CD4-positive, alpha-beta T cell (primary cell): ENCODE results near the gene MT4. TPM values are rescaled to one million over a fixed set of nuclear protein-coding genes. Genes with fewer than 3 reads are reported as not detected.

Experiments
- ATAC-seq: fragments of 200-7000 bp; cut with Tn5 transposase; one replicate; pipeline ENCODE4 v1.10.0; 2022; ENCODE audit warnings: mild to moderate bottlenecking; ENCODE audit not compliant: poor library complexity
- CTCF ChIA-PET: fragments of 350-600 bp; sonication (Branson Sonifier 250); formaldehyde crosslinking; loops from one replicate; lab custom pipeline; 2021; ENCODE audit warnings: antibody characterized with exemption, inconsistent platforms; lab: Charles Lee
- POLR2A ChIA-PET: fragments of 350-600 bp; sonication (Branson Sonifier 250); formaldehyde crosslinking; loops from one replicate; lab custom pipeline; 2021; ENCODE audit warnings: antibody characterized with exemption, inconsistent platforms; lab: Charles Lee
- DNase-seq, 14 experiments: peaks; one replicate each; pipeline ENCODE4 v3.0.0-alpha.2; 2013 to 2020; ENCODE audit warnings: mixed read lengths in 2 of 14
- H3K27ac ChIP-seq, 2 donors: one replicate each; pipeline versions ENCODE4 v1.5.1 to v1.7.0; 2013; ENCODE audit warnings: low read length in 2 of 2, low read depth in 1 of 2, mild to moderate bottlenecking in 1 of 2
- H3K27me3 ChIP-seq, 2 experiments: 1 replicate in 1 of 2; 2 replicates in 1 of 2; pipeline versions ENCODE4 v1.6.1 to v1.7.0; 2013; ENCODE audit warnings: low read length in 2 of 2, control low read depth in 1 of 2, mild to moderate bottlenecking in 1 of 2, moderate library complexity in 1 of 2; ENCODE audit not compliant: insufficient read depth in 2 of 2, control insufficient read depth in 1 of 2
- H3K36me3 ChIP-seq: one replicate; pipeline ENCODE4 v1.6.1; 2013; ENCODE audit warnings: low read length, control low read depth; ENCODE audit not compliant: insufficient read depth
- H3K4me1 ChIP-seq: one replicate; pipeline ENCODE4 v1.6.1; 2013; ENCODE audit warnings: low read length, control low read depth; ENCODE audit not compliant: insufficient read depth
- H3K4me3 ChIP-seq: one replicate; pipeline ENCODE4 v1.5.1; 2013; ENCODE audit warnings: mild to moderate bottlenecking, low read length, moderate library complexity
- H3K9me3 ChIP-seq, 2 experiments: 1 replicate in 1 of 2; 2 replicates in 1 of 2; pipeline versions ENCODE4 v1.6.1 to v1.7.0; 2013; ENCODE audit warnings: low read length in 2 of 2, mild to moderate bottlenecking in 2 of 2, control low read depth in 1 of 2, moderate library complexity in 1 of 2; ENCODE audit not compliant: control insufficient read depth in 1 of 2, insufficient read depth in 1 of 2
- H3K27ac Mint-ChIP-seq: one replicate; pipeline ENCODE4 v1.8.0; 2020; ENCODE audit warnings: mixed read lengths
- H3K27me3 Mint-ChIP-seq: one replicate; pipeline ENCODE4 v1.8.0; 2021; ENCODE audit warnings: mixed read lengths
- H3K36me3 Mint-ChIP-seq: one replicate; pipeline ENCODE4 v1.8.0; 2021; ENCODE audit warnings: low read depth, mixed read lengths
- H3K4me1 Mint-ChIP-seq: one replicate; pipeline ENCODE4 v1.8.0; 2021; ENCODE audit warnings: low read depth, mixed read lengths
- H3K4me3 Mint-ChIP-seq: one replicate; pipeline ENCODE4 v1.8.0; 2020; ENCODE audit warnings: mild to moderate bottlenecking, mixed read lengths
- H3K9me3 Mint-ChIP-seq: one replicate; pipeline ENCODE4 v1.8.0; 2020; ENCODE audit warnings: mixed read lengths
- CTCF ChIP-seq: fragments of 200-600 bp; IDR thresholded peaks from one replicate; pipeline ENCODE4 v1.8.0; 2022; ENCODE audit warnings: antibody characterized with exemption, mild to moderate bottlenecking
- intact Hi-C, 2 experiments: fragments of 100-400 bp; cut with DNase I in 1 of 2; cut with micrococcal nuclease in 1 of 2; formaldehyde crosslinking; loops; one replicate each; pipeline versions ENCODE4 v1.15.1 to v1.9.0; 2023 to 2025; cut with DNase I, micrococcal nuclease
- total RNA-seq, 174 experiments: library from RNA in 2 of 174; stranded (reverse) in 2 of 174; gene quantifications; one replicate each; pipeline ENCODE4 v1.2.3 and lab custom pipeline; 2021 to 2026

The MT4 gene
- total RNA-seq, 2 experiments from 2014 or later, result not detected

- no peak overlapping the region for H3K27ac Mint-ChIP-seq
- DNase-seq, result no peak
- ATAC-seq, result no peak
- no peak overlapping the region for H3K4me3 Mint-ChIP-seq
- no peaks in the 10 kb centered on the region for H3K36me3 Mint-ChIP-seq
- no peaks in the 10 kb centered on the region for H3K4me1 ChIP-seq
- no peaks in the 10 kb centered on the region for H3K9me3 ChIP-seq
- no peak overlapping the region for H3K4me3 ChIP-seq
- H3K27me3 Mint-ChIP-seq, result peaks cover 29% of the 10 kb centered on the region
- H3K27ac ChIP-seq, result no peak overlapping the region
- ChIA-PET POLR2A (no interaction called here), CTCF (no interaction called here)
- intact Hi-C loops, result no loop called here
- H3K27me3 ChIP-seq, result peaks cover 0 to 2% of the 10 kb centered on the region in 2 experiments
- no peaks in the 10 kb centered on the region for H3K36me3 ChIP-seq
- TF ChIP-seq CTCF, result no peak
- H3K9me3 Mint-ChIP-seq, result no peaks in the 10 kb centered on the region
- no peaks in the 10 kb centered on the region for H3K4me1 Mint-ChIP-seq
Measured at GRCh38 chr16:56583351-56584168, 18.7 kb downstream of the MT4 start.

- no peak overlapping the region for H3K27ac ChIP-seq
- intact Hi-C loops, result no loop called here
- POLR2A ChIA-PET, result no interaction called here
- H3K9me3 ChIP-seq, result no peaks in the 10 kb centered on the region
- no peak for TF ChIP-seq CTCF
- ATAC-seq, result no peak
- Mint-ChIP-seq H3K9me3 (no peaks in the 10 kb centered on the region), H3K27me3 (peaks cover 33% of the 10 kb centered on the region), H3K4me1 (no peaks in the 10 kb centered on the region), H3K4me3 (no peak overlapping the region), H3K27ac (no peak overlapping the region), H3K36me3 (no peaks in the 10 kb centered on the region)
- CTCF ChIA-PET, result no interaction called here
- H3K36me3 ChIP-seq, result no peaks in the 10 kb centered on the region
- H3K27me3 ChIP-seq, result peaks cover 2 to 3% of the 10 kb centered on the region in 2 experiments
- peaks cover 4% of the 10 kb centered on the region for H3K4me1 ChIP-seq
- no peak overlapping the region for H3K4me3 ChIP-seq
- no peak for DNase-seq
Measured at GRCh38 chr16:56584276-56584675, 19.4 kb downstream of the MT4 start.

GRCh38 chr16:56588781-56589140, 23.9 kb downstream of the MT4 start:
- ATAC-seq (no peak), DNase-seq (no peak)
- ChIA-PET POLR2A (no interaction called here), CTCF (no interaction called here)
- peak overlapping the region; percentile 67 for H3K4me3 Mint-ChIP-seq
- H3K27ac ChIP-seq, result no peak overlapping the region
- no peaks in the 10 kb centered on the region for H3K9me3 Mint-ChIP-seq
- H3K36me3 Mint-ChIP-seq, result no peaks in the 10 kb centered on the region
- H3K36me3 ChIP-seq, result no peaks in the 10 kb centered on the region
- no peaks in the 10 kb centered on the region for H3K9me3 ChIP-seq
- H3K4me3 ChIP-seq, result no peak overlapping the region
- intact Hi-C loops, result no loop called here
- H3K4me1 ChIP-seq, result peaks cover 12% of the 10 kb centered on the region
- H3K27me3 ChIP-seq, result peaks cover 17 to 18% of the 10 kb centered on the region in 2 experiments
- no peak overlapping the region for H3K27ac Mint-ChIP-seq
- H3K4me1 Mint-ChIP-seq, result peaks cover 9% of the 10 kb centered on the region
- TF ChIP-seq CTCF, result no peak
- H3K27me3 Mint-ChIP-seq, result peaks cover 44% of the 10 kb centered on the region
